Fibroblast of the conjunctiva (primary cell): ENCODE data around the gene KIF6.
"Not testable (repeated sequence)": the region's sequence is repeated elsewhere in the genome, so short reads cannot be mapped to it uniquely, and the experiment has no call there.

ENCODE experiments used
- DNase-seq: peaks from one replicate; pipeline ENCODE4 v3.0.0-alpha.2; 2010; ENCODE audit warnings: low read depth

KIF6 gene

DNA sequence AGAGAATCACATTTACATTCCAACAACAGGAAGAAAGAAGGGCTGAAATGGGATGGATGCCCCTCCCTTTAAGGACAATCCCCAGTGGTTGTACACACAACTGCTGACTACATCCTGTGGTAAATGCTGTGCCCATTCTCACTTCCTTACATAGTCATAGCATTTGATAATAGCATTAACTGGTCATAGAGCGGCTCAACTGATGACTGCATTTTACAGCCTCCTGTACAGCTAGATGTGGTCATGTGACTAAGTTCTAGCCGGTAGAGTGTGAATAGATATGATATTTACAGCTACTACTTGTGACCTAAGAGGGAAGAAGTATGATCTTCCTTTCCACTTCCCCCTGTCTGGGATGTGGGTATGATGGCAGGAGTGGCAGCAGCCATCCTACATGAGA lies 435.7 kb downstream of the KIF6 start:
- DNase-seq = no peak

DNA sequence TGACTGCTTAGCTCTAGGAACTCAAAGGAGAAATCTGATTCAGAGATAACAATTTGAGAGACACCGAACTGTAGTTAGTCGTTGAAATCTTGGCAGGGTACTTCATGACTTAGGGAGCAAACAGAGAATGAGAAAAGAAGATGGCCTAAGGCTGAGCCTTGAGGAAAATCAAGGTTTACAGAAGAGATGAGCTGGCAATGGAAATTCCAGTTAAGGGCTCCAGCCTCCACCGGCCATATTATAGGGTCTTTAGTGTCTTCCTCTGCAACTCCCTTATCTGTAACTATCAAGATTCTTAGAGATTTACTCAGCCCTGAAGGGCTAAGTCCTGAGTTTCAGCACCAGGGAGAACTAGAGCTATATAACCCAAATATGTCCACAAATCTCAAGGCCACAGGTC lies 437.6 kb downstream of the KIF6 start:
- no peak for DNase-seq

GRCh38 chr6:39286596-39286995 lies 438.6 kb downstream of the KIF6 start:
- DNase-seq = not testable (repeated sequence)

- DNase-seq = no peak
These were observed 442.4 kb downstream of the KIF6 start for GRCh38 chr6:39282774-39283173.

DNA sequence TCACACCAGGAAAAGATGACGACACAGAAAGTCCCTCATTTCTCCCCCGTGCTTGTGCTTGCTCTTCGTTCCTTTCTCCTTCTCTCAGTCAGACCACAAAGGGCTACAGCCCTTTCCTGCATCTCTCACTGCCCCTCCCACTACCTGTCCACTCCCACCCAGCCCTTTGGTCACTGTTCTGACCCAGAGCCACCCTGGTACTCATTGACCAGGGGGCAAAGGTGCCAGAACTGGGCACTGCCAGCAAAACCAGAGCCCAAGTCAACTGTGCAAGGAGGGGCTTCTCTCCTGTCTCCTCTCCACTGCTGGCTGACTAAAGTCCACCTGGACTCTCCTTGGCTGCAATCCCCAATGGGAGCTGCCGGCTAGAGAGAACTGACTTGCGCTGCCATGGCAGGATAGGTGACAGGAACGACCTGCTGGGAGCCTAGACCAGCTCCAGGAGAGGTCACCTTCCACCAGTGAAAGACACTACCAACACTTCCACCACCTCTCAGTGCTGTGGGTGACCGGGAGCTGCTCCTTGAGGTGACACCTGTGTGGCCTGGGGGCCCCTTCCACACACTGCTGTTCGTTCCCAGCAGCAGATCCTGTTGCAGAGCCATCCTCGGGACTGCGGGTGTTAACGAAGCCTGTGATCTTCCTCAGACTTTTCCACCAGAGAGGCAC lies 443.8 kb downstream of the KIF6 start:
- no peak for DNase-seq

GRCh38 chr6:39280247-39280731 lies 444.9 kb downstream of the KIF6 start:
- no peak for DNase-seq
